ENCODE data around the gene FBXO44.

DNA sequence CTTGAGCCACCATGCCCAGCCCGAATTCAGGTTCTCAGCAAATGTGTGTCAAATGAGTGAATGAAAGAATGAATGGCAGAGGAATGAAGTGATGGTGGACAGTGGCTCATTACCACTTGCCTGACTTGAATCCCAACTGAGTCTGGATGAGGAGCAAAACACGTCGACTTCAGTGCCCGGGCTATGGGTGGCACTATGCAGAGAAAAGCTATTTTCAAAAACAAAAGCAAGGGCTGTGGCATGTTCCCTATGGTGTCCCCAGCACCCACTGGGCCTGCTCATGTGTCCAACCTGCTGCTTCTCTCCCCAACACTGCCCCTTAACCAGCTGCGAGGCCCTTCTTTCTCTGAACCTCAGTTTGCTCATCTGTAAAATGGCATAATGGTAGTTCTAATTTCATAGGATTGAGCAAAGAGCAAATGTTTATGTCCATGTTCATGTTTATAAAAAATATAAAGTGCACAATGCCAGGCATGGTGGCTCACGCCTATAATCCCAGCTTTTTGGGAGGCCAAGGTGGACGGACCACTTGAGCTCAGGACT, 30.6 kb downstream of the FBXO44 start:
- no peak for TF ChIP-seq CEBPB (IDR thresholded peaks at IDR 0.05)
- no peak for TF ChIP-seq ZBTB7A (IDR thresholded peaks at IDR 0.05; ENCODE audit: low read depth)
- TF ChIP-seq CREB1 (IDR thresholded peaks at IDR 0.05; ENCODE audit: low read depth) = no peak
- no peak for TF ChIP-seq USF1 (IDR thresholded peaks at IDR 0.05)
- TF ChIP-seq NFIC (IDR thresholded peaks at IDR 0.05) = no peak
- no peak for TF ChIP-seq TCF12 (IDR thresholded peaks at IDR 0.05; ENCODE audit: low read depth)
- TF ChIP-seq, protein P1, sequence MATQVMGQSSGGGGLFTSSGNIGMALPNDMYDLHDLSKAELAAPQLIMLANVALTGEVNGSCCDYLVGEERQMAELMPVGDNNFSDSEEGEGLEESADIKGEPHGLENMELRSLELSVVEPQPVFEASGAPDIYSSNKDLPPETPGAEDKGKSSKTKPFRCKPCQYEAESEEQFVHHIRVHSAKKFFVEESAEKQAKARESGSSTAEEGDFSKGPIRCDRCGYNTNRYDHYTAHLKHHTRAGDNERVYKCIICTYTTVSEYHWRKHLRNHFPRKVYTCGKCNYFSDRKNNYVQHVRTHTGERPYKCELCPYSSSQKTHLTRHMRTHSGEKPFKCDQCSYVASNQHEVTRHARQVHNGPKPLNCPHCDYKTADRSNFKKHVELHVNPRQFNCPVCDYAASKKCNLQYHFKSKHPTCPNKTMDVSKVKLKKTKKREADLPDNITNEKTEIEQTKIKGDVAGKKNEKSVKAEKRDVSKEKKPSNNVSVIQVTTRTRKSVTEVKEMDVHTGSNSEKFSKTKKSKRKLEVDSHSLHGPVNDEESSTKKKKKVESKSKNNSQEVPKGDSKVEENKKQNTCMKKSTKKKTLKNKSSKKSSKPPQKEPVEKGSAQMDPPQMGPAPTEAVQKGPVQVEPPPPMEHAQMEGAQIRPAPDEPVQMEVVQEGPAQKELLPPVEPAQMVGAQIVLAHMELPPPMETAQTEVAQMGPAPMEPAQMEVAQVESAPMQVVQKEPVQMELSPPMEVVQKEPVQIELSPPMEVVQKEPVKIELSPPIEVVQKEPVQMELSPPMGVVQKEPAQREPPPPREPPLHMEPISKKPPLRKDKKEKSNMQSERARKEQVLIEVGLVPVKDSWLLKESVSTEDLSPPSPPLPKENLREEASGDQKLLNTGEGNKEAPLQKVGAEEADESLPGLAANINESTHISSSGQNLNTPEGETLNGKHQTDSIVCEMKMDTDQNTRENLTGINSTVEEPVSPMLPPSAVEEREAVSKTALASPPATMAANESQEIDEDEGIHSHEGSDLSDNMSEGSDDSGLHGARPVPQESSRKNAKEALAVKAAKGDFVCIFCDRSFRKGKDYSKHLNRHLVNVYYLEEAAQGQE (IDR thresholded peaks at IDR 0.05; ENCODE audit: low read depth) = no peak
- TF ChIP-seq MAX (IDR thresholded peaks at IDR 0.05) = no peak
- TF ChIP-seq RAD21 (IDR thresholded peaks at IDR 0.05; ENCODE audit: low read depth) = no peak
- TF ChIP-seq EGR1 (IDR thresholded peaks at IDR 0.05) = no peak
- no peak for TF ChIP-seq EP300 (IDR thresholded peaks at IDR 0.05; ENCODE audit: borderline replicate concordance)
- TF ChIP-seq TAF1 (IDR thresholded peaks at IDR 0.05; ENCODE audit: low read depth) = no peak
- no peak for TF ChIP-seq TEAD4 (IDR thresholded peaks at IDR 0.05)
- no peak for TF ChIP-seq YY1 (IDR thresholded peaks at IDR 0.05; ENCODE audit: low read depth)
